Measurements from ENCODE around the gene RNF130. TPM values are rescaled to one million over a fixed set of nuclear protein-coding genes. Genes with fewer than 3 reads are reported as not detected.
A peak's percentile ranks its signal among the peaks of the same experiment; 100 is the strongest.

The RNF130 gene
- total and polyA plus RNA-seq, 2 experiments from 2014 or later, result 69.6 to 83.0 TPM

GRCh38 chr5:180035206-180035931, 36.2 kb downstream of the RNF130 start:
- Histone ChIP-seq H3K36me3 (peaks cover 2% of the 10 kb centered on the region), H3K27me3 (no peaks in the 10 kb centered on the region), H3K4me1 (ENCODE audit: low read depth) (no peaks in the 10 kb centered on the region), H3K9me3 (ENCODE audit: low read depth) (no peaks in the 10 kb centered on the region), H3K4me3 (no peak overlapping the region), H3K27ac (no peak overlapping the region)
- DNase-seq (ENCODE audit: low read depth in 1 of 2, low spot score in 1 of 2), result no peak
- TF ChIP-seq CTCF (IDR thresholded peaks at IDR 0.05; ENCODE audit: low read depth, low read length), result no peak

- no peak for DNase-seq (ENCODE audit: low read depth in 1 of 2, low spot score in 1 of 2)
- Histone ChIP-seq H3K4me3 (no peak overlapping the region), H3K27ac (no peak overlapping the region), H3K27me3 (no peaks in the 10 kb centered on the region), H3K4me1 (ENCODE audit: low read depth) (no peaks in the 10 kb centered on the region), H3K9me3 (ENCODE audit: low read depth) (no peaks in the 10 kb centered on the region), H3K36me3 (no peaks in the 10 kb centered on the region)
- no peak for TF ChIP-seq CTCF (IDR thresholded peaks at IDR 0.05; ENCODE audit: low read depth, low read length)
Observed at GRCh38 chr5:180034564-180034963, 37.0 kb downstream of the RNF130 start.

- Histone ChIP-seq H3K36me3 (no peaks in the 10 kb centered on the region), H3K27me3 (no peaks in the 10 kb centered on the region), H3K4me3 (no peak overlapping the region), H3K4me1 (ENCODE audit: low read depth) (peaks cover 19% of the 10 kb centered on the region), H3K9me3 (ENCODE audit: low read depth) (no peaks in the 10 kb centered on the region), H3K27ac (peak overlapping the region; percentile 78)
- DNase-seq (ENCODE audit: low read depth in 1 of 2, low spot score in 1 of 2), result no peak
- no peak for TF ChIP-seq CTCF (IDR thresholded peaks at IDR 0.05; ENCODE audit: low read depth, low read length)
Observed at GRCh38 chr5:180027459-180028089, 44.0 kb downstream of the RNF130 start.

GRCh38 chr5:180026734-180027458, 44.7 kb downstream of the RNF130 start:
- peaks cover 19% of the 10 kb centered on the region for H3K4me1 ChIP-seq (ENCODE audit: low read depth)
- H3K9me3 ChIP-seq (ENCODE audit: low read depth), result no peaks in the 10 kb centered on the region
- H3K4me3 ChIP-seq, result no peak overlapping the region
- no peak for DNase-seq (ENCODE audit: low read depth in 1 of 2, low spot score in 1 of 2)
- TF ChIP-seq CTCF (IDR thresholded peaks at IDR 0.05; ENCODE audit: low read depth, low read length), result no peak
- peak overlapping the region; percentile 78 for H3K27ac ChIP-seq
- no peaks in the 10 kb centered on the region for H3K36me3 ChIP-seq
- H3K27me3 ChIP-seq, result no peaks in the 10 kb centered on the region

- no peak for TF ChIP-seq CTCF (IDR thresholded peaks at IDR 0.05; ENCODE audit: low read depth, low read length)
- Histone ChIP-seq H3K4me1 (ENCODE audit: low read depth) (peaks cover 19% of the 10 kb centered on the region), H3K27ac (peak overlapping the region; percentile 78), H3K36me3 (no peaks in the 10 kb centered on the region), H3K27me3 (no peaks in the 10 kb centered on the region), H3K4me3 (no peak overlapping the region), H3K9me3 (ENCODE audit: low read depth) (no peaks in the 10 kb centered on the region)
- peak; percentile 45 to 56 for DNase-seq (ENCODE audit: low read depth in 1 of 2, low spot score in 1 of 2)
Observed at GRCh38 chr5:180026320-180026719, 45.2 kb downstream of the RNF130 start.
